HG03060 (cell line): ENCODE data around the gene DRC3.
"Not testable (repeated sequence)": the region's sequence is repeated elsewhere in the genome, so short reads cannot be mapped to it uniquely, and the experiment has no call there.

Experiments
- ATAC-seq: cut with Tn5 transposase; IDR thresholded peaks from one replicate; pipeline ENCODE4 v1.9.1; 2021; ENCODE audit warnings: low read depth, moderate number of reproducible peaks; ENCODE audit not compliant: unreplicated experiment

DRC3 gene

GRCh38 chr17:17988427-17988945, 15.8 kb downstream of the DRC3 start:
- ATAC-seq = no peak

DNA sequence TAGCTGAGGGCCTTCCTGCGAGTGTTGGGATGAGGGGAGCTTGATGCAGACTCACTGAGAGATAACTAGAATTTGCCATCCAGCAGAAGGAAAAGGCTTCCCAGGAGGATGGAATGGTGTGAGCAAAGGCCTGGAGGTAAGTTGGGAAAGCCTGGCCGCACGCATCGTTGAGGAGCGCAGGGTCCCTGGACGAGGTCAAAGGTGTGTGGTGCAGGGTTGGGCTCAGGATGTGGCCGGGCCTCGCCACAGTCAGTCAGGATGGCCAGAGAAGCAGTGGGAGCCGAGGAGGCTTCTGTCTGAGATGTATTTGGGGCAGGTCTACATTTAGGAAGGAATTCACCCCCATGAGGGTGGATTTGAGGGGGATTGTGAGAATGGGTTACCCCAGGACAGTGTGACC, 16.4 kb downstream of the DRC3 start:
- no peak for ATAC-seq

DNA sequence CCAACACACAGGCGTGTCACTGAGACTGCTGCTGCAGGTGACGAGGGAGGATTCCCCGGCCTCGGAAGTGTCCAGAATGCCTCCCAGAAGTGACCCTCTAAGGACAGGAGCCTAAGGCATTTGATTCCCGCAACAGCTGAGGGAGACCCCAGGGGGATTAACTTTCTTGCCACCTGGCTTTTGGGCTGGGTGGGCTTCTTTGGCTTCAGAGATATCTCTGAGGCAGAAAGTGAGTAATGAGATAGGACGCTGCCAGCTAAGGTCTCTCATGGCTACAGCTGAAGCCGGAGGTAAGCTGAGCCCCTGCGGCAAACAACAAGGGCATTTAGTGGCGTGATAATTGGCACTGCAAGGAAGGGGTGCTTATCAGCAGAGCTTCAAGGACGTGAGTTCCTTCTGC, 17.0 kb downstream of the DRC3 start:
- ATAC-seq = no peak

- ATAC-seq = no peak
Measured at GRCh38 chr17:17990282-17990681, 17.6 kb downstream of the DRC3 start.

GRCh38 chr17:17993366-17993765, 20.7 kb downstream of the DRC3 start:
- no peak for ATAC-seq

- ATAC-seq = no peak
Measured at GRCh38 chr17:17993852-17994251, 21.2 kb downstream of the DRC3 start.

DNA sequence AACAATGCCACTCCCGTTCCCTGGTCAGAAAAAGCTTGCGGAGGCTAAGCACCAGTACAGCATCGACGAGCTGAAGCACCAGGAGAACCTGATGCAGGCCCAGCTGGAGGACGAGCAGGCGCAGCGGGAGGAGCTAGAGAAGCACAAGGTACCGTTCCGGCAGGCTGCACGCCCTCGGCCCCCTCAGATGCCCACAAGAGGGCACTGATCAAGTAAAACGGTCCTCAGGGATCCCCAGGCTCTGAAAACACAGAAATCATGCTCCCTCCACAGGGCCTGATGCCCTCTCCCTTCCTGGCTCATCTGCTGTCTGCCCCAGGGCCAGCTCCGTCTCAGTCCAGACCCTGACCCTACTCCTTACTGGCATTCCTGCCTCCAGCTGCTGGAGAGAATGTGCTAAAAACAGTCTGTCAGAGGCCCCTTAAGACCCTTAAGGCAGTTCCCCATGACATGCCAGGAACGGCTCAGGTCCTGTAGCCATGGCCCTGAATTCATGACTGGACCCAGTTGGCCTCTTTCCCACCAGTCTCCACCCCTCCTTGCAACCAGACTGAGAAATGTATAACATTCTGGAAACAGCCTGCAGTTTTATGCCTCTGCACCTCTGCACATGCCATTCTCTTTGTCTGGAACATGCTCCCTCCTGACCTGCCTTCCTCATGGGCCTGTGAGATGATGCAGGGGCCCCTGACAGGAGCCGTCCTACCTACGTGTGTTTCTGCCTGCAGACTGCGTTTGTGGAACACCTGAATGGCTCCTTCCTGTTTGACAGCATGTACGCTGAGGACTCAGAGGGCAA, 21.8 kb downstream of the DRC3 start:
- no peak for ATAC-seq

DNA sequence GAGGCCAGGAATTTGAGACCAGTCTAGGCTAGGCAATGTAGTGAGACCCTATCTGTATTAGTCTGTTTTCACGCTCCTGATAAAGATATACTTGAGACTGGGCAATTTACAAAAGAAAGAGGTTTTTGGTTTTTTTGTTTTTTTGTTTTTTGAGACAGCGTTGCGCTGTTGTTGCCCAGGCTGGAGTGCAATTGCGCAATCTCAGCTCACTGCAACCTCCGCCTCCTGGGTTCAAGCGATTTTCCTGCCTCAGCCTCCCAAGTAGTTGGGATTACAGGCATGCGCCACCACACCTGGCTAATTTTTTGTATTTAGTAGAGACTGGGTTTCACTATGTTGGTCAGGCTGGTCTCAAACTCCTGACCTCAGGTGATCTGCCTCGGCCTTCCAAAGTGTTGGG, 23.2 kb downstream of the DRC3 start:
- ATAC-seq = not testable (repeated sequence)

DNA sequence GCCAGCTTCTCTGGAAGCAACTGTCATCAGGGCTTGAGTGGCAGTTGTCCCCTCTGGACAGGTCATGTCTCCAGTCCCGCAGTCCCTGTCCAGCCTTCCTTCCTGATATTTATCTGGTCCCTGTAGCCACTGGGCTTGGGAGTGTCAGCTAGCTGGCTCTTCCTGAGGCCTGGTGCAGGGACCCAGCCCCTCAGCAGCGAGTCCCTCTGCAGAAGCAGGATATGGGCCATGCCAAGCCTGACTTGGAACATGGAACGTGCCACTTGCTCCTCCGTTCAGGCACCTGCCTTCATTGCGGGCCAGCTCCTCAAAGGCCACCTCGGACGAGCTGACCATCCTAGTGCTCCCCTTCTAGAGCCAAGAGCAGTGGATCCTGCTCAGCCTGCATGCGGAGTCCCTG, 26.3 kb downstream of the DRC3 start:
- no peak for ATAC-seq

- ATAC-seq = no peak
Measured at GRCh38 chr17:17999364-18000029, 26.8 kb downstream of the DRC3 start.

- ATAC-seq = no peak
Measured at GRCh38 chr17:18000030-18000408, 27.4 kb downstream of the DRC3 start.

GRCh38 chr17:18002171-18002570, 29.5 kb downstream of the DRC3 start:
- no peak for ATAC-seq

DNA sequence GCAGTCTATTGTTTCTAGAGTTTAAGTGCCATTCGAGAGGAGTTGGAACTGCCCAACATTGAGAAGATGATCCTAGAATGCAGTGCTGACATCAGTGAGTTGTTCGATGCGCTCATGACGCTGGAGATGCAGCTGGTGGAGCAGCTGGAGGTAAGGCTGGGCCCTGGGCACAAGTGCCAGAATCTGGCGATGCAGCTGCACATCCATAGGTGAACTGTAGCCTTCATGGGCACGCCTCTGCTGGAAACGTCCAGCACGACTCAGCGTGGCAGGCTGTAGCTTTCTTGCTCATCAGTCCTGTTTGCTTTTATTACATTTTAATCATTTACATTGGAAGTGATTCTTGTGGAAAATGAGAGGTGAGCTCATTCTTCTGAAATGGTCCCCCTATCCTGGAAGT, 31.7 kb downstream of the DRC3 start:
- no peak for ATAC-seq

- ATAC-seq = no peak
Measured at GRCh38 chr17:18004884-18005305, 32.2 kb downstream of the DRC3 start.

DNA sequence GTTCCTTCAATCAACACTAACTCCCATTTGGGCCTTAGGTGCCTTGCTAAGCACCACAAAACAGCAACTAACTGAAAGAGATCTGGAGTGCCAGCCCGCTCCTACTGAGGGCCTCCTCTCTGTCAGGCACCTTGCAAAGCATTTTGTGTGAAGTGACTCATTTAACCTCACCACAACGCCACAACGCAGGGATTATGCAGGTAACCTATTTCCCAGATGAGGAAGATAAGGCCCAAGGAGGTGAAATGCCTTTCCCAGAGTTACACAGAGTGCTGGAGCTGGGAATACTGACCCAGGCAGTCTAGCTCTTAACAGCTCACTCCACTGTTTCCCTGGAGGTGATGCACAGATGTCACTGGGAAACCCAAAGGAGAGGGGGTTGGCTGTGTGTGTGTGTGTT, 32.8 kb downstream of the DRC3 start:
- no peak for ATAC-seq

- ATAC-seq = no peak
Measured at GRCh38 chr17:18006495-18007239, 34.0 kb downstream of the DRC3 start.

DNA sequence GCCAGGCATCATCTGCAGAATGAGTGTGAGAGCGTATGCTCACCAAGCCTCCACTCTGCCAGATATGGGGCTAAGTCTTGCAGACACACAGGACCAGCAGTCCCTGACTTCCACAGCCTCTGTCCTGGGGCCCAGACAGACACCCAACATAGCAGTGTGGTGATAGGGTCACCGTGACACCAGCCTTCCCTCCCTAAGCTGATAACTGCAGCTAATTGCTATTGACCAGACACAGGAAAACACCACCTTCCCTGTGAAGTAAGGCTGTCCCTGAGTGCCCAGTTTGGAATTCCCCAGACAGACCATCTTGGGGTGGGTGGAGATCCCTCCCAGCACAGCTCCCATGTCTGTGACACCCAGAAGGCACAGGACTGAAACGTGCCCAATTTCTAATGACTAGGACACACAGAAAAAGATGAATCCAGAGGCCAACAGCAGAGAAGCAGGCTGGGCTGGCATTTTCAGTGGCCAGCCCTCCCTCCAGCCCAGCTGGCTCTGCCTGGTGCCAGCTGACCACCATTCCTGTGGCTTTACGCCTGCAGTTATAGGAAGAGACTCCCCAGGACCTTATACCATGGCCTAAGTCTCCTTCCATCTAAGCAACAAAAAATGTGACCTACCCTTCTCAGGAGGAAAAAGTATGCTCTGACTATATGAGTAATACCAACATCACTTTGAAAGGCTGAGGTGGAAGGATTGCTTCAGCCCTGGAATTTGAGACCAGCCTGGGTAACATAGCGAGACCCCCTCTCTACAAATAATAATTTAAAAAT, 36.0 kb downstream of the DRC3 start:
- no peak for ATAC-seq

- ATAC-seq = no peak
Measured at GRCh38 chr17:18009609-18010420, 37.2 kb downstream of the DRC3 start.

DNA sequence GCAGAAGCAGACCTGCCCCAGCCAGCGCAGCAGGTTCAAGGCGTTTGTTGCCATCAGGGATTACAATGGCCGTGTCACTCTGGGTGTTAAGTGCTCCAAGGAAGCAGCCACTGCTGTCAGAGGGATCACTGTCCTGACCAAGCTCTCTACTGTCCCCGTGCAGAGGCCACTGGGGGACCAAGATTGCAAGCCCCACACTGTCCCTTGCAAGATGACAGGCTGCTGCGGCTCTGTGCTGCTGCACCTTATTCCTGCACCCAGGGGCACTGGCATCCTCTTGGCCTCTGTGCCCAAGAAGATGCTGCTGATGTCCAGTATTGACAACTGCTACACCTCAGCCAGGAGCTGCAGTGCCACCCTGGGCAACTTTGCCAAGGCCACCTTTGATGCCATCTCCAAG, 38.6 kb downstream of the DRC3 start:
- ATAC-seq = no peak

- ATAC-seq = no peak
Measured at GRCh38 chr17:18014006-18014405, 41.3 kb downstream of the DRC3 start.
